PC-9 (cell line): ENCODE data around the gene C1QTNF3.

Experiments used
- EZH2 ChIP-seq: fragments of 200-600 bp; sonication (generic); IDR thresholded peaks from 2 replicates; pipeline ENCODE4 v1.8.0; 2017; ENCODE audit warnings: antibody characterized with exemption, low read depth
- TF ChIP-seq, protein P1 (sequence below): fragments of 200-600 bp; sonication (generic); conservative IDR thresholded peaks from 2 replicates; pipeline ENCODE4 v1.6.1; 2017; ENCODE audit warnings: mixed run types, antibody characterized with exemption, mild to moderate bottlenecking, moderate library complexity

GRCh38 chr5:34007201-34007620 is 35.8 kb downstream of the C1QTNF3 start:
- TF ChIP-seq, protein P1, sequence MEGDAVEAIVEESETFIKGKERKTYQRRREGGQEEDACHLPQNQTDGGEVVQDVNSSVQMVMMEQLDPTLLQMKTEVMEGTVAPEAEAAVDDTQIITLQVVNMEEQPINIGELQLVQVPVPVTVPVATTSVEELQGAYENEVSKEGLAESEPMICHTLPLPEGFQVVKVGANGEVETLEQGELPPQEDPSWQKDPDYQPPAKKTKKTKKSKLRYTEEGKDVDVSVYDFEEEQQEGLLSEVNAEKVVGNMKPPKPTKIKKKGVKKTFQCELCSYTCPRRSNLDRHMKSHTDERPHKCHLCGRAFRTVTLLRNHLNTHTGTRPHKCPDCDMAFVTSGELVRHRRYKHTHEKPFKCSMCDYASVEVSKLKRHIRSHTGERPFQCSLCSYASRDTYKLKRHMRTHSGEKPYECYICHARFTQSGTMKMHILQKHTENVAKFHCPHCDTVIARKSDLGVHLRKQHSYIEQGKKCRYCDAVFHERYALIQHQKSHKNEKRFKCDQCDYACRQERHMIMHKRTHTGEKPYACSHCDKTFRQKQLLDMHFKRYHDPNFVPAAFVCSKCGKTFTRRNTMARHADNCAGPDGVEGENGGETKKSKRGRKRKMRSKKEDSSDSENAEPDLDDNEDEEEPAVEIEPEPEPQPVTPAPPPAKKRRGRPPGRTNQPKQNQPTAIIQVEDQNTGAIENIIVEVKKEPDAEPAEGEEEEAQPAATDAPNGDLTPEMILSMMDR: no peak
- no peak for TF ChIP-seq EZH2
